Endothelial cell of umbilical vein (primary cell): ENCODE results near the gene MAP3K21. TPM values are rescaled to one million over a fixed set of nuclear protein-coding genes. Genes with fewer than 3 reads are reported as not detected.

Source experiments
- BruUV-seq: library from RNA; stranded (reverse); fragments of 400-500 nt; replicated peaks from 2 replicates; lab custom pipeline; 2021; lab: Mats Ljungman, UMichigan
- CTCF ChIA-PET: fragments of 300-600, 350-600 bp; sonication (Branson Sonifier 250); formaldehyde crosslinking; loops from one replicate; lab custom pipeline; 2021; ENCODE audit warnings: antibody characterized with exemption, inconsistent platforms; lab: Charles Lee
- POLR2A ChIA-PET: fragments of 300-600, 350-600 bp; sonication (Branson Sonifier 250); formaldehyde crosslinking; loops from one replicate; lab custom pipeline; 2021; ENCODE audit warnings: antibody characterized with exemption, inconsistent platforms; lab: Charles Lee
- DNase-seq: peaks from one replicate; pipeline ENCODE4 v3.0.0-alpha.2; 2011; ENCODE audit warnings: low read depth, low spot score
- FAIRE-seq: peaks from 2 replicates; lab custom pipeline; 2011; peaks lifted over from hg19 to GRCh38; lab: Jason Lieb, UNC
- H2AFZ ChIP-seq: 2 replicates; pipeline ENCODE4 v1.6.0; 2012; ENCODE audit warnings: low read depth, low read length, control low read depth, inconsistent platforms
- H3K27ac ChIP-seq: 2 replicates; pipeline ENCODE4 v1.5.1; 2011; ENCODE audit warnings: low read depth, mild to moderate bottlenecking, control low read depth, low read length, moderate library complexity; ENCODE audit not compliant: insufficient read depth
- H3K27me3 ChIP-seq, 2 experiments: 2 replicates each; pipeline versions ENCODE4 v1.6.0 to v1.6.1; 2011; ENCODE audit warnings: low read length in 2 of 2, mixed read lengths in 1 of 2; ENCODE audit not compliant: control insufficient read depth in 2 of 2, insufficient read depth in 2 of 2
- H3K36me3 ChIP-seq, 2 experiments: 2 replicates in 1 of 2; 3 replicates in 1 of 2; pipeline ENCODE4 v1.5.1; 2011; ENCODE audit warnings: low read length in 2 of 2, mild to moderate bottlenecking in 1 of 2, moderate library complexity in 1 of 2; ENCODE audit not compliant: control insufficient read depth in 2 of 2, insufficient read depth in 2 of 2; ENCODE audit errors: extremely low read depth in 1 of 2
- H3K4me1 ChIP-seq: 3 replicates; pipeline ENCODE4 v1.5.1; 2011; ENCODE audit warnings: mild to moderate bottlenecking, low read length; ENCODE audit not compliant: control insufficient read depth, insufficient read depth; ENCODE audit errors: extremely low read depth
- H3K4me2 ChIP-seq: 2 replicates; pipeline ENCODE4 v1.6.1; 2011; ENCODE audit warnings: low read length, control low read depth, mixed read lengths; ENCODE audit not compliant: insufficient read depth
- H3K4me3 ChIP-seq, 3 experiments: fragments of 200-600 bp in 1 of 3; sonication (generic), shearing (Covaris generic) in 1 of 3; replicated peaks in 1 of 3; 2 replicates each; pipeline ENCODE4 v1.5.1; 2011 to 2016; ENCODE audit warnings: control low read depth in 3 of 3, low read length in 3 of 3, mild to moderate bottlenecking in 2 of 3, inconsistent platforms in 1 of 3, low read depth in 1 of 3, moderate library complexity in 1 of 3; ENCODE audit not compliant: insufficient read depth in 1 of 3
- H3K79me2 ChIP-seq: 2 replicates; pipeline ENCODE4 v1.6.0; 2012; ENCODE audit warnings: low read length, inconsistent platforms; ENCODE audit not compliant: control insufficient read depth, insufficient read depth
- H3K9ac ChIP-seq: replicated peaks from 2 replicates; pipeline ENCODE3; 2011; ENCODE audit warnings: low read length, control low read depth; ENCODE audit not compliant: insufficient read depth; ENCODE audit errors: extremely low read depth
- H3K9me1 ChIP-seq: replicated peaks from 3 replicates; pipeline ENCODE4 v1.6.0; 2011; ENCODE audit warnings: mild to moderate bottlenecking, low read length; ENCODE audit not compliant: control insufficient read depth, insufficient read depth; ENCODE audit errors: extremely low read depth
- H3K9me3 ChIP-seq: replicated peaks from 2 replicates; pipeline ENCODE4 v1.5.1; 2012; ENCODE audit warnings: low read length, inconsistent platforms; ENCODE audit not compliant: control insufficient read depth, insufficient read depth
- H4K20me1 ChIP-seq: replicated peaks from 2 replicates; pipeline ENCODE3; 2011; ENCODE audit warnings: mild to moderate bottlenecking, low read length; ENCODE audit not compliant: control insufficient read depth, insufficient read depth; ENCODE audit errors: extremely low read depth
- CTCF ChIP-seq, 2 donors: IDR thresholded peaks; 1 replicate in 1 of 2; 2 replicates in 1 of 2; pipeline ENCODE4 v1.5.1; 2011; ENCODE audit warnings: low read length in 2 of 2, mild to moderate bottlenecking in 2 of 2, moderate library complexity in 2 of 2, control low read depth in 1 of 2, inconsistent platforms in 1 of 2, low read depth in 1 of 2; ENCODE audit not compliant: insufficient read depth in 1 of 2; ENCODE audit errors: extremely low read depth in 1 of 2
- FOS ChIP-seq: IDR thresholded peaks from 2 replicates; pipeline ENCODE4 v1.6.1; 2011; ENCODE audit warnings: mild to moderate bottlenecking, low read length, moderate library complexity, borderline replicate concordance; ENCODE audit not compliant: insufficient read depth
- GATA2 ChIP-seq: IDR thresholded peaks from 2 replicates; pipeline ENCODE4 v1.7.0; 2011; ENCODE audit warnings: low read depth, mild to moderate bottlenecking, moderate library complexity, mixed read lengths, low read length; ENCODE audit not compliant: insufficient read length, insufficient read depth
- JUN ChIP-seq: IDR thresholded peaks from 2 replicates; pipeline ENCODE4 v1.6.1; 2011; ENCODE audit warnings: borderline replicate concordance, low read depth; ENCODE audit not compliant: insufficient read length, insufficient read depth
- dilution Hi-C: fragments of 300-500 bp; cut with MboI; formaldehyde crosslinking; loops from one replicate; pipeline ENCODE4 v1.15.0; 2019; ENCODE audit warnings: low sequenced_read_pairs; ENCODE audit not compliant: extremely low pct_ligation_motif_present
- intact Hi-C: fragments of 100-400 bp; cut with micrococcal nuclease; formaldehyde crosslinking; loops from one replicate; pipeline ENCODE4 v1.10.0; 2022
- polyA plus RNA-seq, 4 experiments: library from polyadenylated mRNA; depleted of rRNA in 3 of 4; stranded (reverse) in 3 of 4; unstranded in 1 of 4; fragments of >200 nt; gene quantifications; 2 replicates each; pipeline versions ENCODE4 v1.2.1 to v1.2.3, GENCODE V29; 2011 to 2012; ENCODE audit warnings: missing spikeins in 1 of 4
- total RNA-seq: library from RNA; stranded (reverse); gene quantifications from 2 replicates; pipeline ENCODE4 v1.2.3, GENCODE V29; 2021

Gene MAP3K21
- total and polyA plus RNA-seq, 2 donors (not counting 3 experiments of a cell fraction or from before 2014, with no cell fraction given): 0.65 to 0.95 TPM

- intact Hi-C loops: no loop called here
- Histone ChIP-seq H3K36me3 (no peaks in the 10 kb centered on the region), H4K20me1 (no peaks in the 10 kb centered on the region), H2AFZ (no peak overlapping the region), H3K9me3 (no peaks in the 10 kb centered on the region), H3K4me1 (no peaks in the 10 kb centered on the region), H3K9ac (no peak overlapping the region), H3K4me2 (no peak overlapping the region), H3K27ac (no peak overlapping the region), H3K79me2 (no peaks in the 10 kb centered on the region), H3K27me3 (peaks cover 3% of the 10 kb centered on the region in 2 experiments), H3K9me1 (no peaks in the 10 kb centered on the region), H3K4me3 (no peak overlapping the region)
- no peak for DNase-seq
- BruUV-seq: no TSS peak
- ChIA-PET POLR2A (interaction anchor here (0.5 kb wide), 1 partner anchor 127 kb away, joined by 9 read pairs; no protein-coding TSS in a partner anchor), CTCF (no interaction called here)
- TF ChIP-seq FOS: no peak
- TF ChIP-seq JUN: no peak
- TF ChIP-seq CTCF (IDR thresholded peaks at IDR 0.05; ENCODE audit: extremely low read depth in 1 of 2, insufficient read depth in 1 of 2, low read depth in 1 of 2, low read length in 2 of 2): no peak
- no peak for TF ChIP-seq GATA2
- no peak for FAIRE-seq
- dilution Hi-C loops: no loop called here
Measured at GRCh38 chr1:233334092-233334491, 6.6 kb downstream of the MAP3K21 start.
